Measurements from ENCODE around the gene LRRFIP1. TPM values are rescaled to one million over a fixed set of nuclear protein-coding genes. Genes with fewer than 3 reads are reported as not detected.

Gene LRRFIP1
- polyA plus RNA-seq, 1 of the 3 experiments (the other 2 are of a cell fraction): 47.3 TPM

DNA sequence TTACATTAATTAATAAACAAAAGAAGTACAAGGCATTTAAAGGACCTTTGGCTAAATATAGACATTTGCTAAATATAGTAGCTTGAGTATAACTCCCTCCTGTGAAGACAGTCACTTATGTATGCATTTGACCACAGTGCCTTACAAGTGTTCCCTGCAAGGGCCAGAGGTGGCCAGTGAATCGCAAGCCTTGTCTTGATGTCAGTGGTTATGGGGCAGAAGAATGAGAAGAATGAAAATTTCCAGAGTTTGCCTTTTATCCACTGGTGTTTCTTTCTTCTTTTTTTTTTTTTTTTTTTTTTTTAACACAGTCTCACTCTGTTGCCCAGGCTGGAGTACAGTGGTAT lies 1.8 kb downstream of the LRRFIP1 start:
- no peak for DNase-seq
- no peak overlapping the region for H3K9ac ChIP-seq
- H3F3A ChIP-seq (replicated peaks; ENCODE audit: insufficient read depth): no peaks in the 10 kb centered on the region
- no peaks in the 10 kb centered on the region for H3K9me2 ChIP-seq
- H3K4me3 ChIP-seq (ENCODE audit: low read depth in 2 of 2, low read length in 1 of 2): no peak overlapping the region
- H3K4me1 ChIP-seq (ENCODE audit: control insufficient read depth in 1 of 2, insufficient read depth in 2 of 2, low read depth in 1 of 2, low read length in 1 of 2): peaks cover 8 to 14% of the 10 kb centered on the region in 2 experiments
- no peaks in the 10 kb centered on the region for H3K9me3 ChIP-seq
- peaks cover 61% of the 10 kb centered on the region for H3K79me2 ChIP-seq (ENCODE audit: insufficient read depth)
- H3K27me3 ChIP-seq (ENCODE audit: insufficient read depth): no peaks in the 10 kb centered on the region
- H4K20me1 ChIP-seq (ENCODE audit: insufficient read depth): peaks cover 10% of the 10 kb centered on the region; the same call in 1 of the 2 replicates
- ChIA-PET CTCF (interaction anchor here (0.8 to 1.5 kb wide), 2 partner anchors 10 to 48 kb away, joined by 4 to 6 read pairs; no protein-coding TSS in a partner anchor), POLR2A (no interaction called here)
- TF ChIP-seq RFX5 (IDR thresholded peaks at IDR 0.05; ENCODE audit: low read length) (no peak), FOXJ3 (CRISPR knock-in tag; IDR thresholded peaks at IDR 0.05) (no peak), SMC3 (IDR thresholded peaks at IDR 0.05; ENCODE audit: low read depth, low read length) (no peak), MEF2A (IDR thresholded peaks at IDR 0.05; ENCODE audit: borderline replicate concordance, low read depth) (no peak)
- TF ChIP-seq, protein P1, sequence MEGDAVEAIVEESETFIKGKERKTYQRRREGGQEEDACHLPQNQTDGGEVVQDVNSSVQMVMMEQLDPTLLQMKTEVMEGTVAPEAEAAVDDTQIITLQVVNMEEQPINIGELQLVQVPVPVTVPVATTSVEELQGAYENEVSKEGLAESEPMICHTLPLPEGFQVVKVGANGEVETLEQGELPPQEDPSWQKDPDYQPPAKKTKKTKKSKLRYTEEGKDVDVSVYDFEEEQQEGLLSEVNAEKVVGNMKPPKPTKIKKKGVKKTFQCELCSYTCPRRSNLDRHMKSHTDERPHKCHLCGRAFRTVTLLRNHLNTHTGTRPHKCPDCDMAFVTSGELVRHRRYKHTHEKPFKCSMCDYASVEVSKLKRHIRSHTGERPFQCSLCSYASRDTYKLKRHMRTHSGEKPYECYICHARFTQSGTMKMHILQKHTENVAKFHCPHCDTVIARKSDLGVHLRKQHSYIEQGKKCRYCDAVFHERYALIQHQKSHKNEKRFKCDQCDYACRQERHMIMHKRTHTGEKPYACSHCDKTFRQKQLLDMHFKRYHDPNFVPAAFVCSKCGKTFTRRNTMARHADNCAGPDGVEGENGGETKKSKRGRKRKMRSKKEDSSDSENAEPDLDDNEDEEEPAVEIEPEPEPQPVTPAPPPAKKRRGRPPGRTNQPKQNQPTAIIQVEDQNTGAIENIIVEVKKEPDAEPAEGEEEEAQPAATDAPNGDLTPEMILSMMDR (IDR thresholded peaks at IDR 0.05): no peak
- H3K4me2 ChIP-seq: peak overlapping the region; percentile 78
- H2AFZ ChIP-seq (ENCODE audit: low read depth): no peak overlapping the region
- H3K27ac ChIP-seq (ENCODE audit: low read depth in 2 of 2, low read length in 1 of 2): peak overlapping the region in 1 of 2 experiments; percentile 37; a peak in 2 of 4 replicates
- H3K36me3 ChIP-seq (replicated peaks in 1 of 2; ENCODE audit: control insufficient read depth in 1 of 2, insufficient read depth in 2 of 2, low read length in 1 of 2): peaks cover 5 to 16% of the 10 kb centered on the region in 2 experiments
- WGBS (ENCODE audit: low lambda C conversion rate): 93% methylated on average over 1 of the region's 1 CpG

DNA sequence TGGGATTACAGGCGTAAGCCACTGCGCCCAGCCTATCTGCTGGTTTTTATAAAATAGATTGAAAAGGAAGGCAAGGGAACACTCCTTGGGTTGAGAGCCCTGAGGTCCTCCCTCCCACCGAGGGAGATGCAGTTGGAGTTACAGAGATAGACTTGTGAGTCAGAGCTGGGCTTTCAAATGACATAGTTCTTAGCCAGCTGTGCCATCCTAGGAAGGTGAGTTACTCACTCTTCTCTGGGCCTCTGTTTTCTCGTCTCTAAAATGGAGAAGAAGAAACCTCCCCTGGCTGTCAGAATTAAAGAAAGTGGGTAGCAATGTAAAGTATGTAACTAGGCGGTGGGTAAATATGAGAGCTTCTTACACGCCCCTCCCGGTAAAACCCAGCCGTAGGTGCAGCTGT lies 2.4 kb downstream of the LRRFIP1 start:
- Histone ChIP-seq H3K79me2 (ENCODE audit: insufficient read depth) (peaks cover 66% of the 10 kb centered on the region), H3K9ac (no peak overlapping the region), H3K9me3 (no peaks in the 10 kb centered on the region), H3K36me3 (replicated peaks in 1 of 2; ENCODE audit: control insufficient read depth in 1 of 2, insufficient read depth in 2 of 2, low read length in 1 of 2) (peaks cover 11 to 16% of the 10 kb centered on the region in 2 experiments), H3K9me2 (no peaks in the 10 kb centered on the region), H3K4me2 (no peak overlapping the region; the same call in 1 of the 2 replicates), H4K20me1 (ENCODE audit: insufficient read depth) (peaks cover 10% of the 10 kb centered on the region; the same call in 1 of the 2 replicates), H3K4me1 (ENCODE audit: control insufficient read depth in 1 of 2, insufficient read depth in 2 of 2, low read depth in 1 of 2, low read length in 1 of 2) (peaks cover 8 to 14% of the 10 kb centered on the region in 2 experiments), H2AFZ (ENCODE audit: low read depth) (no peak overlapping the region), H3K27ac (ENCODE audit: low read depth in 2 of 2, low read length in 1 of 2) (peak overlapping the region in 1 of 2 experiments; percentile 37; a peak in 2 of 4 replicates), H3K4me3 (ENCODE audit: low read depth in 2 of 2, low read length in 1 of 2) (no peak overlapping the region), H3F3A (replicated peaks; ENCODE audit: insufficient read depth) (no peaks in the 10 kb centered on the region), H3K27me3 (ENCODE audit: insufficient read depth) (no peaks in the 10 kb centered on the region)
- 47% methylated on average over 8 of the region's 8 CpGs for WGBS (ENCODE audit: low lambda C conversion rate)
- no peak for DNase-seq
- CTCF ChIA-PET: interaction anchor here (0.8 to 0.9 kb wide), 2 partner anchors 48 to 57 kb away, joined by 3 to 4 read pairs; no protein-coding TSS in a partner anchor
- POLR2A ChIA-PET: no interaction called here
- TF ChIP-seq ELF1 (IDR thresholded peaks at IDR 0.05) (no peak), EP300 (IDR thresholded peaks at IDR 0.05; ENCODE audit: borderline replicate concordance in 1 of 2, low read depth in 1 of 2, low read length in 1 of 2) (no peak), FOSL2 (IDR thresholded peaks at IDR 0.05; ENCODE audit: borderline replicate concordance, low read depth) (peak; percentile 54; the same call in 1 of the 2 replicates)

Data from SK-N-SH (cell line).